ENCODE measurements around the gene PKMYT1.

GRCh38 chr16:3010510-3010909 lies 30.3 kb upstream of the PKMYT1 start:
- TF ChIP-seq CTCF (IDR thresholded peaks at IDR 0.05): no peak
- no peak for TF ChIP-seq POLR2A (IDR thresholded peaks at IDR 0.05)

Measured in right lobe of liver (tissue), 4 donors.